Ovary (tissue), 3 donors: ENCODE data around the gene RHBDD2.

Experiments used
- POLR2A ChIP-seq: fragments of 450-650 bp; IDR thresholded peaks from one replicate; pipeline ENCODE4 v1.6.1; 2017; ENCODE audit warnings: antibody characterized with exemption, mild to moderate bottlenecking, moderate library complexity
- TF ChIP-seq, protein P1 (sequence below), 3 donors: fragments of 450-650 bp in 2 of 3; fragments of 200-600 bp in 1 of 3; IDR thresholded peaks; one replicate each; pipeline versions ENCODE4 v1.5.1 to v1.8.0; 2016 to 2022; ENCODE audit warnings: antibody characterized with exemption in 3 of 3, mild to moderate bottlenecking in 1 of 3
- donor health status: DM: no; HTN: no; CAD: no.

DNA sequence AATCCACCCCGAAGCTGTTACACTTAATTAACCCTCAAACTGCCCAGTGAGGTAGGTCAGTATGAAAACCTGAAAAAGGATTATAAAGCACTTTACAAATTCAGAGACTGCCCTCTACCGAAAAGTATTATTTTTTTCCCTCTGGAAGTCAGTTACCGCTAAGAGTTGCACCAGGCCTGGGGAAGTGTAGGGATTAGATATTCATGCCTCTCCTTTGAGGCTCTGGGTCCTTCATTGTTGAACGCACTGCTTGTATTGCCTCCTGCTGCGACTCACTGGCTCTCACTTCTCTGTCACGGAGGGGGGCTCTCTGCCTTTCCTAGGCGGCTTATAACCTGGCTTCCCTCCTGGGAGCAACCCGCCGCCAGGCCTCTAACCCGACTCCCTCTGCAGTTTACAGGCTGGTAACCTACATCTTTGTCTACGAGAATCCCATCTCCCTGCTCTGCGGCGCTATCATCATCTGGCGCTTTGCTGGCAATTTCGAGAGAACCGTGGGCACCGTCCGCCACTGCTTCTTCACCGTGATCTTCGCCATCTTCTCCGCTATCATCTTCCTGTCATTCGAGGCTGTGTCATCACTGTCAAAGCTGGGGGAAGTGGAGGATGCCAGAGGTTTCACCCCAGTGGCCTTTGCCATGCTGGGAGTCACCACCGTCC, 2.7 kb downstream of the RHBDD2 start:
- TF ChIP-seq POLR2A = no peak
- TF ChIP-seq, protein P1, sequence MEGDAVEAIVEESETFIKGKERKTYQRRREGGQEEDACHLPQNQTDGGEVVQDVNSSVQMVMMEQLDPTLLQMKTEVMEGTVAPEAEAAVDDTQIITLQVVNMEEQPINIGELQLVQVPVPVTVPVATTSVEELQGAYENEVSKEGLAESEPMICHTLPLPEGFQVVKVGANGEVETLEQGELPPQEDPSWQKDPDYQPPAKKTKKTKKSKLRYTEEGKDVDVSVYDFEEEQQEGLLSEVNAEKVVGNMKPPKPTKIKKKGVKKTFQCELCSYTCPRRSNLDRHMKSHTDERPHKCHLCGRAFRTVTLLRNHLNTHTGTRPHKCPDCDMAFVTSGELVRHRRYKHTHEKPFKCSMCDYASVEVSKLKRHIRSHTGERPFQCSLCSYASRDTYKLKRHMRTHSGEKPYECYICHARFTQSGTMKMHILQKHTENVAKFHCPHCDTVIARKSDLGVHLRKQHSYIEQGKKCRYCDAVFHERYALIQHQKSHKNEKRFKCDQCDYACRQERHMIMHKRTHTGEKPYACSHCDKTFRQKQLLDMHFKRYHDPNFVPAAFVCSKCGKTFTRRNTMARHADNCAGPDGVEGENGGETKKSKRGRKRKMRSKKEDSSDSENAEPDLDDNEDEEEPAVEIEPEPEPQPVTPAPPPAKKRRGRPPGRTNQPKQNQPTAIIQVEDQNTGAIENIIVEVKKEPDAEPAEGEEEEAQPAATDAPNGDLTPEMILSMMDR (IDR thresholded peaks at IDR 0.05) = no peak
